ENCODE results near the gene RLIM. TPM values are rescaled to one million over a fixed set of nuclear protein-coding genes. Genes with fewer than 3 reads are reported as not detected.
"Not testable (repeated sequence)": the region's sequence is repeated elsewhere in the genome, so short reads cannot be mapped to it uniquely, and the experiment has no call there.

The RLIM gene
- total RNA-seq = 93.3 TPM

DNA sequence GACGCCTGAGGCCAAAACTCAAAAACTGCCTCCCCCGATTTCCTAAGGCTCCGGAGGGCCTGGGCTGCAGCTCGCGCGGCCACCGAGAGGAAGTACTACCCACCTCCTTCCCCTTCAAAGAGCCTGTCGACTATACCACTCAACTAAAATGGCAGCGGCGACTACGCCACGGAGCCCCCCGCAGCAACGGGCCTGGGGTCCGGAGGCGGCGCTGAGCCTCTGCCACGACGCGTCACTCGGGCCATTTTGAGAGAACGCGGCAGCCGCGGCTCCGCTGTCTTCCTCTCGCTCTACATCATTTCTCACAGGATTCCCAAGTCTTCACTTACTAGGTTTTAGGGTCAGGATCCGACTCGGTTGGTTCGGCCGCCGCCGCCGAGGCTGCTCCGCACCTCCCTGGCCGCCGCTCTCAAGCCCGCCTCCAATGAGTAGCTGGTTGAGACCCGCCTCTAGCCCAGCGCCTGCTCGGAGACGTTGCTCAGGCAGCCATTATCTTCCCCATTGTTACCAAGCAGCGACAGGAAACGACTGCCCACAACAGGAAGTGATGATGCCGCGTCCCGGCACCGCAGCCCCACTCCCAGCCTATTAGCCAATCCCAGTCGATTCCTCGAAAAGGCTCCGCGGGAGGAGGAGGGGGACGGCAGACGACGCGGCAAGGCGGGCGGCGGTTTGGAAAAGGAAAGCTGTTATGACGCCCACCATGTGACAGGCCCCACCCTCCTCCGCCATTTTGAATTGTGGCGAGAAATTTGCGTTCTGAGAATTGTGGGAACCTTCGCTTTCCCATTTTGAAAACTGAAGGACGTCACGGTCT, at the start of gene RLIM:
Gene RLIM (minus strand): TSS at position 532 of the 817 bp plus-strand sequence. CDS start 18,647 bp downstream, outside the sequence.
- H3K27me3 ChIP-seq (ENCODE audit: insufficient read depth, low read length) = no peaks in the 10 kb centered on the region
- H3K9me3 ChIP-seq (ENCODE audit: low read depth, low read length) = no peaks in the 10 kb centered on the region
- peaks cover 7% of the 10 kb centered on the region for H3K4me1 ChIP-seq (ENCODE audit: insufficient read depth, low read length)
- H3K4me3 ChIP-seq (ENCODE audit: low read length) = peak within 1 kb of the TSS; percentile 85

- H3K27me3 ChIP-seq (ENCODE audit: insufficient read depth, low read length) = no peaks in the 10 kb centered on the region
- no peaks in the 10 kb centered on the region for H3K4me1 ChIP-seq (ENCODE audit: insufficient read depth, low read length)
- H3K4me3 ChIP-seq (ENCODE audit: low read length) = no peak overlapping the region
- no peaks in the 10 kb centered on the region for H3K9me3 ChIP-seq (ENCODE audit: low read depth, low read length)
Measured at GRCh38 chrX:74656079-74656745, 41.8 kb upstream of the RLIM start.

DNA sequence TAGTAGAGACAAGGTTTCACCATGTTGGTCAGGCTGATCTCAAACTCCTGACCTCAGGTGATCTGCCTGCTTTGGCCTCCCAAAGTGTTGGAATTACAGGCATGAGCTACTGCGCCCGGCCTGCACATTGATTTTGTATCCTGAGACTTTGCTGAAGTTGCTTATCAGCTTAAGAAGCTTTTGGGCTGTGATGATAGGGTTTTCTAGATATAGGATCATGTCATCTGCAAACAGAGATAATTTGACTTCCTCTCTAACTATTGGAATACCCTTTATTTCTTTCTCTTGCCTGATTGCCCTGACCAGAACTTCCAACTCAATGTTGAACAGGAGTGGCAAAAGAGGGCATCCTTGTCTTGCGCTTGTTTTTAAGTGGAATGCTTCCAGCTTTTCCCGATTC, 40.5 kb upstream of the RLIM start:
- not testable (repeated sequence) for H3K27me3 ChIP-seq (ENCODE audit: insufficient read depth, low read length); H3K4me1 ChIP-seq (ENCODE audit: insufficient read depth, low read length); H3K4me3 ChIP-seq (ENCODE audit: low read length); H3K9me3 ChIP-seq (ENCODE audit: low read depth, low read length)

- Histone ChIP-seq H3K9me3 (ENCODE audit: low read depth, low read length) (no peaks in the 10 kb centered on the region), H3K27me3 (ENCODE audit: insufficient read depth, low read length) (no peaks in the 10 kb centered on the region), H3K4me1 (ENCODE audit: insufficient read depth, low read length) (no peaks in the 10 kb centered on the region), H3K4me3 (ENCODE audit: low read length) (no peak overlapping the region)
Measured at GRCh38 chrX:74636749-74637314, 22.4 kb upstream of the RLIM start.

GRCh38 chrX:74613370-74614092, 893 bp downstream of the RLIM start:
- peak overlapping the region; percentile 85 for H3K4me3 ChIP-seq (ENCODE audit: low read length)
- H3K9me3 ChIP-seq (ENCODE audit: low read depth, low read length) = no peaks in the 10 kb centered on the region
- no peaks in the 10 kb centered on the region for H3K27me3 ChIP-seq (ENCODE audit: insufficient read depth, low read length)
- H3K4me1 ChIP-seq (ENCODE audit: insufficient read depth, low read length) = peaks cover 7% of the 10 kb centered on the region

DNA sequence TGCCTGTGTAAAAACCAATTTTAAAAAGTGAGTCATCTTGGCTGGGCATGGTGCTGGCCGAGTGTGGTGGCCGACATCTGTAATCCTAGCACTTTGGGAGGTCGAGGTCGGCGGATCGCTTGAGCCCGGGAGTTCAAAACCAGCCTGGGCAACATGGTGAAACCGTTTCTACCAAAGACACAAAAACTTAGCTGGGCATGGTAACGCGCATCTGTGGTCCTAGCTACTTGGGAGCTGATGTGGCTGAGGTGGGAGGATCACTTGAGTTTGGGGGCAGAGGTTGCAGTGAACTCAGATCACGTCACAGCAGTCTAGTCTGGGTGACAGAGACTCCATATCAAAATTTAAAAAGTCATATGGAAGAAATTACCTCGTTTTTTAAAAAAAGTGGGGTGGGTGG, 7.6 kb downstream of the RLIM start:
- Histone ChIP-seq H3K9me3 (ENCODE audit: low read depth, low read length) (no peaks in the 10 kb centered on the region), H3K4me3 (ENCODE audit: low read length) (no peak overlapping the region), H3K27me3 (ENCODE audit: insufficient read depth, low read length) (no peaks in the 10 kb centered on the region), H3K4me1 (ENCODE audit: insufficient read depth, low read length) (peaks cover 3% of the 10 kb centered on the region)

DNA sequence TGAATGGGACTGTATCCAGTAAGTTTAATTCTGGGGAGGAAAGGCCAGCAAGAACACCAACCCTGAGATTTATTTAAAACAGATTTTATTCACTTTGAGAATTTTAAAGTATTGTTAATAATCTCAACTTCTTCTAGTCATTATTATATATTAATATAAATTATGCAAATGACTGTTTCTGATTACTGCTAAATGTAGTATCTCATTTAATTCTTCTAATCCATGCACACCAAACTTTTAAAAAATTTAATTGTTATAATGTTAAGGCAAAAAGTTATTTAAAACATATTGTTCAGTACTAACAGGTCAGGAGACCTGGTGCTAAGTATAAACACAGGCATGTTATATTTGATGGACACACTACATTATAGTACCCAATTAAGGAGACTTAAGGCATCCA, 8.1 kb downstream of the RLIM start:
- no peaks in the 10 kb centered on the region for H3K27me3 ChIP-seq (ENCODE audit: insufficient read depth, low read length)
- H3K4me1 ChIP-seq (ENCODE audit: insufficient read depth, low read length) = peaks cover 3% of the 10 kb centered on the region
- H3K9me3 ChIP-seq (ENCODE audit: low read depth, low read length) = no peaks in the 10 kb centered on the region
- no peak overlapping the region for H3K4me3 ChIP-seq (ENCODE audit: low read length)

DNA sequence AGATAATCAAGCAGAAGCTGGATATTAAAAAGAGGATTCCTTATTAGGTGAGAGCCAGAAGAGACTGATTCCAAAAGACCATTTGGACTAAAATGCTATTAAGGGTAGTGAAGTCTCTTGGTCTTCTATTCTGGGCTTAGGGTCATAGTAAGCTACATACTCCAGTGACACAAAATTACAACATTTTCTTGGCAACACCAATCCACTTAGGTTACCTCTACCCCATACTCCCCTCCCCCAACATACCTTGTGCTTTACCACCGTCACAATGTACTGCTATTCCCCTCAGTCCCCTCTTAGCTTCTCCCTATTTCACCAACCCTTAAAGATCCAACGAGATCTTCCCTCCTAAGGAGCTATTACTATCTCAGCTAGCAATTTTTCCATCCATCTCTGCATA, 11.4 kb downstream of the RLIM start:
- peaks cover 3% of the 10 kb centered on the region for H3K4me1 ChIP-seq (ENCODE audit: insufficient read depth, low read length)
- H3K4me3 ChIP-seq (ENCODE audit: low read length) = no peak overlapping the region
- H3K9me3 ChIP-seq (ENCODE audit: low read depth, low read length) = no peaks in the 10 kb centered on the region
- no peaks in the 10 kb centered on the region for H3K27me3 ChIP-seq (ENCODE audit: insufficient read depth, low read length)

- no peaks in the 10 kb centered on the region for H3K9me3 ChIP-seq (ENCODE audit: low read depth, low read length)
- H3K4me1 ChIP-seq (ENCODE audit: insufficient read depth, low read length) = peaks cover 3% of the 10 kb centered on the region
- no peaks in the 10 kb centered on the region for H3K27me3 ChIP-seq (ENCODE audit: insufficient read depth, low read length)
- H3K4me3 ChIP-seq (ENCODE audit: low read length) = no peak overlapping the region
Measured at GRCh38 chrX:74602142-74602541, 12.3 kb downstream of the RLIM start.

- Histone ChIP-seq H3K9me3 (ENCODE audit: low read depth, low read length) (no peaks in the 10 kb centered on the region), H3K4me1 (ENCODE audit: insufficient read depth, low read length) (no peaks in the 10 kb centered on the region), H3K27me3 (ENCODE audit: insufficient read depth, low read length) (no peaks in the 10 kb centered on the region), H3K4me3 (ENCODE audit: low read length) (no peak overlapping the region)
Measured at GRCh38 chrX:74593593-74593992, 20.8 kb downstream of the RLIM start.

- Histone ChIP-seq H3K4me3 (ENCODE audit: low read length) (no peak overlapping the region), H3K9me3 (ENCODE audit: low read depth, low read length) (no peaks in the 10 kb centered on the region), H3K27me3 (ENCODE audit: insufficient read depth, low read length) (no peaks in the 10 kb centered on the region), H3K4me1 (ENCODE audit: insufficient read depth, low read length) (no peaks in the 10 kb centered on the region)
Measured at GRCh38 chrX:74585766-74586165, 28.7 kb downstream of the RLIM start.

- Histone ChIP-seq H3K4me1 (ENCODE audit: insufficient read depth, low read length) (no peaks in the 10 kb centered on the region), H3K27me3 (ENCODE audit: insufficient read depth, low read length) (no peaks in the 10 kb centered on the region), H3K4me3 (ENCODE audit: low read length) (no peak overlapping the region), H3K9me3 (ENCODE audit: low read depth, low read length) (no peaks in the 10 kb centered on the region)
Measured at GRCh38 chrX:74579597-74580198, 34.7 kb downstream of the RLIM start.

- no peaks in the 10 kb centered on the region for H3K27me3 ChIP-seq (ENCODE audit: insufficient read depth, low read length)
- H3K4me3 ChIP-seq (ENCODE audit: low read length) = no peak overlapping the region
- no peaks in the 10 kb centered on the region for H3K9me3 ChIP-seq (ENCODE audit: low read depth, low read length)
- H3K4me1 ChIP-seq (ENCODE audit: insufficient read depth, low read length) = no peaks in the 10 kb centered on the region
Measured at GRCh38 chrX:74578137-74578536, 36.3 kb downstream of the RLIM start.

DNA sequence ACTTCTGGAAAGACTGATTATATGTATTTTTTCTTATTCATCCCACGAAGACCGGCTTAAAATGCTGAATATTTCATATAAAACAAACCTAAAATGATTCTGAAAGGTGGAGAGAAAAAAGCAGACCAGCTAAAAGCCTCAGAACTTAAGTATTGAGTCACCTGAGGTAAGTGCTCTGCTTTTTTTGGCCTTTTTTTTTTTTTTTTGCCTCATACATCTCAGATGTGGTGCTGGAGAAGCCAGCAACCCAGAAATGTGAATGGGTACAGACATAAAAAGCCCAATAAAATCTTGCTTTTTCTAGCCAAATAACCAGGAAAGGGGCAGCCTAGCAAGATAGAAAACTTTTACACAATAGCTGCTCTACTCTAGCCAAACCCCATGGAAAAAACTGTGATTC, 57.0 kb downstream of the RLIM start:
- Histone ChIP-seq H3K4me3 (ENCODE audit: low read length) (no peak overlapping the region), H3K4me1 (ENCODE audit: insufficient read depth, low read length) (no peaks in the 10 kb centered on the region), H3K27me3 (ENCODE audit: insufficient read depth, low read length) (no peaks in the 10 kb centered on the region), H3K9me3 (ENCODE audit: low read depth, low read length) (no peaks in the 10 kb centered on the region)

- Histone ChIP-seq H3K27me3 (ENCODE audit: insufficient read depth, low read length) (no peaks in the 10 kb centered on the region), H3K4me3 (ENCODE audit: low read length) (no peak overlapping the region), H3K4me1 (ENCODE audit: insufficient read depth, low read length) (no peaks in the 10 kb centered on the region), H3K9me3 (ENCODE audit: low read depth, low read length) (no peaks in the 10 kb centered on the region)
Measured at GRCh38 chrX:74551934-74552333, 62.5 kb downstream of the RLIM start.
